ENCODE measurements around the gene AFAP1. TPM values are rescaled to one million over a fixed set of nuclear protein-coding genes. Genes with fewer than 3 reads are reported as not detected.

AFAP1 gene
- total RNA-seq, 1 experiment from 2014 or later = 94.7 TPM

DNA sequence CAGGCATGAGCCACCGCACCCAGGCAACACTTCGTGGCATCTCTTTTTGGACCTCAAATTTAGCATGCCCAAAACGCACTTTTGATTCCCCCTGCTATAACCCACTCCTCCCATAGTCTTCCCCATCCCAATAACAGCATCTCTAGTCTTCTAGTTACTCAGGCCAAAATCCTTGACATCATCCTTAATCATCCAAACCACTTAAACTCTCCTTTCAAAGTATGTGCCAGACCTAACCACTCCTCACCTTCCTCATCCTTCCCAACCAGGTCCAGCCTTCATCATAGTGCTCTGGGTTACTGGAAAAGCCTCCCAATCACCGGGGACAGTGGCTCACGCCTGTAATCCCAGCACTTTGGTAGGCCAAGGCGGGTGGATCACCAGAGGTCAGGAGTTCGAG is 41.9 kb downstream of the AFAP1 start:
- no peaks in the 10 kb centered on the region for H3K36me3 ChIP-seq (ENCODE audit: control insufficient read depth, insufficient read depth, low read length)
- ChIA-PET CTCF (no interaction called here), POLR2A (no interaction called here)
- ATAC-seq = no peak
- H3K27me3 ChIP-seq (ENCODE audit: control insufficient read depth, insufficient read depth, low read length) = no peaks in the 10 kb centered on the region
- no TSS peak for BruUV-seq (replicated peaks)
- in situ Hi-C loops (cut with HindIII; ENCODE audit: low pct_unique_long_range_greater_than_20kb, low sequenced_read_pairs) (no loop called here), intact Hi-C loops (cut with micrococcal nuclease; ENCODE audit: unreplicated experiment) (no loop called here)
- H3K27ac ChIP-seq (ENCODE audit: low read length) = peak overlapping the region; percentile 63; the same call in 1 of the 2 replicates
- no peak for DNase-seq (ENCODE audit: low read depth, low spot score)
- peaks cover 94% of the 10 kb centered on the region for H3K4me1 ChIP-seq (ENCODE audit: control insufficient read depth, insufficient read depth, low read length)
- H3K9me3 ChIP-seq (ENCODE audit: control insufficient read depth, insufficient read depth, low read depth, low read length) = no peaks in the 10 kb centered on the region
- TF ChIP-seq CTCF (IDR thresholded peaks at IDR 0.05) = no peak
- TF ChIP-seq, protein P1, sequence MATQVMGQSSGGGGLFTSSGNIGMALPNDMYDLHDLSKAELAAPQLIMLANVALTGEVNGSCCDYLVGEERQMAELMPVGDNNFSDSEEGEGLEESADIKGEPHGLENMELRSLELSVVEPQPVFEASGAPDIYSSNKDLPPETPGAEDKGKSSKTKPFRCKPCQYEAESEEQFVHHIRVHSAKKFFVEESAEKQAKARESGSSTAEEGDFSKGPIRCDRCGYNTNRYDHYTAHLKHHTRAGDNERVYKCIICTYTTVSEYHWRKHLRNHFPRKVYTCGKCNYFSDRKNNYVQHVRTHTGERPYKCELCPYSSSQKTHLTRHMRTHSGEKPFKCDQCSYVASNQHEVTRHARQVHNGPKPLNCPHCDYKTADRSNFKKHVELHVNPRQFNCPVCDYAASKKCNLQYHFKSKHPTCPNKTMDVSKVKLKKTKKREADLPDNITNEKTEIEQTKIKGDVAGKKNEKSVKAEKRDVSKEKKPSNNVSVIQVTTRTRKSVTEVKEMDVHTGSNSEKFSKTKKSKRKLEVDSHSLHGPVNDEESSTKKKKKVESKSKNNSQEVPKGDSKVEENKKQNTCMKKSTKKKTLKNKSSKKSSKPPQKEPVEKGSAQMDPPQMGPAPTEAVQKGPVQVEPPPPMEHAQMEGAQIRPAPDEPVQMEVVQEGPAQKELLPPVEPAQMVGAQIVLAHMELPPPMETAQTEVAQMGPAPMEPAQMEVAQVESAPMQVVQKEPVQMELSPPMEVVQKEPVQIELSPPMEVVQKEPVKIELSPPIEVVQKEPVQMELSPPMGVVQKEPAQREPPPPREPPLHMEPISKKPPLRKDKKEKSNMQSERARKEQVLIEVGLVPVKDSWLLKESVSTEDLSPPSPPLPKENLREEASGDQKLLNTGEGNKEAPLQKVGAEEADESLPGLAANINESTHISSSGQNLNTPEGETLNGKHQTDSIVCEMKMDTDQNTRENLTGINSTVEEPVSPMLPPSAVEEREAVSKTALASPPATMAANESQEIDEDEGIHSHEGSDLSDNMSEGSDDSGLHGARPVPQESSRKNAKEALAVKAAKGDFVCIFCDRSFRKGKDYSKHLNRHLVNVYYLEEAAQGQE (IDR thresholded peaks at IDR 0.05; ENCODE audit: insufficient read depth in 1 of 2, low read depth in 2 of 2, low read length in 1 of 2) = no peak
- no peak for TF ChIP-seq POLR2AphosphoS5 (IDR thresholded peaks at IDR 0.05; ENCODE audit: low read depth, low read length)
- TF ChIP-seq TCF7L2 (IDR thresholded peaks at IDR 0.05; ENCODE audit: low read depth, low read length) = no peak
- H3K4me3 ChIP-seq (ENCODE audit: low read depth in 2 of 2, low read length in 2 of 2) = no peak overlapping the region

- peaks cover 91% of the 10 kb centered on the region for H3K4me1 ChIP-seq (ENCODE audit: control insufficient read depth, insufficient read depth, low read length)
- no peaks in the 10 kb centered on the region for H3K36me3 ChIP-seq (ENCODE audit: control insufficient read depth, insufficient read depth, low read length)
- BruUV-seq (replicated peaks) = no TSS peak
- H3K27ac ChIP-seq (ENCODE audit: low read length) = peak overlapping the region; percentile 96
- CTCF ChIA-PET = no interaction called here
- intact Hi-C loops (cut with micrococcal nuclease; ENCODE audit: unreplicated experiment) (no loop called here), in situ Hi-C loops (cut with HindIII; ENCODE audit: low pct_unique_long_range_greater_than_20kb, low sequenced_read_pairs) (no loop called here)
- ATAC-seq (no peak), DNase-seq (ENCODE audit: low read depth, low spot score) (no peak)
- H3K9me3 ChIP-seq (ENCODE audit: control insufficient read depth, insufficient read depth, low read depth, low read length) = no peaks in the 10 kb centered on the region
- no peak for TF ChIP-seq TCF7L2 (IDR thresholded peaks at IDR 0.05; ENCODE audit: low read depth, low read length)
- TF ChIP-seq, protein P1 (IDR thresholded peaks at IDR 0.05; ENCODE audit: insufficient read depth in 1 of 2, low read depth in 2 of 2, low read length in 1 of 2) = no peak
- no peak for TF ChIP-seq POLR2AphosphoS5 (IDR thresholded peaks at IDR 0.05; ENCODE audit: low read depth, low read length)
- no peak overlapping the region for H3K4me3 ChIP-seq (ENCODE audit: low read depth in 2 of 2, low read length in 2 of 2)
- POLR2A ChIA-PET = no interaction called here
- no peaks in the 10 kb centered on the region for H3K27me3 ChIP-seq (ENCODE audit: control insufficient read depth, insufficient read depth, low read length)
These were observed 44.9 kb downstream of the AFAP1 start for GRCh38 chr4:7894677-7895181.
